Breast epithelium (tissue), 3 donors: Measurements from ENCODE around the gene ADH1A.

Experiments
- POLR2AphosphoS5 ChIP-seq, 3 donors: sonication (generic); formaldehyde crosslinking; IDR thresholded peaks; one replicate each; pipeline ENCODE4 v1.6.1; 2017; ENCODE audit warnings: antibody characterized with exemption in 3 of 3
- TF ChIP-seq, protein P1 (sequence below), 3 donors: fragments of 450-650 bp; IDR thresholded peaks; one replicate each; pipeline ENCODE4 v1.5.1; 2016 to 2017; ENCODE audit warnings: antibody characterized with exemption in 3 of 3, mild to moderate bottlenecking in 3 of 3, moderate library complexity in 3 of 3

DNA sequence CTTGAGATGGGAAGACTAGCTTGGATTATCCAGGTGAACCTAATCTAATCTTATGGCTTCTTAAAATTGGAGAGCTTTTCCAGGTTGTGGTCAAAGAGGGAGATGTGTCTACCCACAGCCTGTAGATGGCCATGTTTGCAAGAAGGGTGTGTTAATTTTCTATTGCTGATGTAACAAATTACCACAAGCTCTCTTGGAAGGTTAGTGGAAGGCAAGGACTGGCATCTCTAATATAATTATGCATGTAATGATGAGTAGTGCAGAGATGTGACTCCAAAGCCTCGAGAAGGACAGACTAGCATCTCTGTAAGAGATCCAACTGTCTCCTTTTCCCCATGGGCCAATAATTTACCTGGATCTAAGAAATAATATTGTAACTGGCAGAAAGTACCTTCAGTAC, 33.6 kb upstream of the ADH1A start:
- no peak for TF ChIP-seq POLR2AphosphoS5 (IDR thresholded peaks at IDR 0.05)
- TF ChIP-seq, protein P1, sequence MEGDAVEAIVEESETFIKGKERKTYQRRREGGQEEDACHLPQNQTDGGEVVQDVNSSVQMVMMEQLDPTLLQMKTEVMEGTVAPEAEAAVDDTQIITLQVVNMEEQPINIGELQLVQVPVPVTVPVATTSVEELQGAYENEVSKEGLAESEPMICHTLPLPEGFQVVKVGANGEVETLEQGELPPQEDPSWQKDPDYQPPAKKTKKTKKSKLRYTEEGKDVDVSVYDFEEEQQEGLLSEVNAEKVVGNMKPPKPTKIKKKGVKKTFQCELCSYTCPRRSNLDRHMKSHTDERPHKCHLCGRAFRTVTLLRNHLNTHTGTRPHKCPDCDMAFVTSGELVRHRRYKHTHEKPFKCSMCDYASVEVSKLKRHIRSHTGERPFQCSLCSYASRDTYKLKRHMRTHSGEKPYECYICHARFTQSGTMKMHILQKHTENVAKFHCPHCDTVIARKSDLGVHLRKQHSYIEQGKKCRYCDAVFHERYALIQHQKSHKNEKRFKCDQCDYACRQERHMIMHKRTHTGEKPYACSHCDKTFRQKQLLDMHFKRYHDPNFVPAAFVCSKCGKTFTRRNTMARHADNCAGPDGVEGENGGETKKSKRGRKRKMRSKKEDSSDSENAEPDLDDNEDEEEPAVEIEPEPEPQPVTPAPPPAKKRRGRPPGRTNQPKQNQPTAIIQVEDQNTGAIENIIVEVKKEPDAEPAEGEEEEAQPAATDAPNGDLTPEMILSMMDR (IDR thresholded peaks at IDR 0.05) = no peak
